Esophagus muscularis mucosa (tissue), 4 donors: ENCODE results near the gene KRTAP10-7.

Experiments used
- CTCF ChIP-seq, 3 experiments: fragments of 200-600 bp in 2 of 3; fragments of 450-650 bp in 1 of 3; sonication (generic) in 2 of 3; IDR thresholded peaks; one replicate each; pipeline ENCODE4 v1.5.1; 2017 to 2019; ENCODE audit warnings: antibody characterized with exemption in 3 of 3, mild to moderate bottlenecking in 2 of 3, moderate library complexity in 1 of 3
- EP300 ChIP-seq: sonication (generic); formaldehyde crosslinking; IDR thresholded peaks from one replicate; pipeline ENCODE4 v1.6.1; 2017; ENCODE audit warnings: antibody characterized with exemption
- POLR2A ChIP-seq: fragments of 450-650 bp; IDR thresholded peaks from one replicate; pipeline ENCODE4 v1.6.1; 2017; ENCODE audit warnings: antibody characterized with exemption, moderate library complexity, mild to moderate bottlenecking, low read depth

DNA sequence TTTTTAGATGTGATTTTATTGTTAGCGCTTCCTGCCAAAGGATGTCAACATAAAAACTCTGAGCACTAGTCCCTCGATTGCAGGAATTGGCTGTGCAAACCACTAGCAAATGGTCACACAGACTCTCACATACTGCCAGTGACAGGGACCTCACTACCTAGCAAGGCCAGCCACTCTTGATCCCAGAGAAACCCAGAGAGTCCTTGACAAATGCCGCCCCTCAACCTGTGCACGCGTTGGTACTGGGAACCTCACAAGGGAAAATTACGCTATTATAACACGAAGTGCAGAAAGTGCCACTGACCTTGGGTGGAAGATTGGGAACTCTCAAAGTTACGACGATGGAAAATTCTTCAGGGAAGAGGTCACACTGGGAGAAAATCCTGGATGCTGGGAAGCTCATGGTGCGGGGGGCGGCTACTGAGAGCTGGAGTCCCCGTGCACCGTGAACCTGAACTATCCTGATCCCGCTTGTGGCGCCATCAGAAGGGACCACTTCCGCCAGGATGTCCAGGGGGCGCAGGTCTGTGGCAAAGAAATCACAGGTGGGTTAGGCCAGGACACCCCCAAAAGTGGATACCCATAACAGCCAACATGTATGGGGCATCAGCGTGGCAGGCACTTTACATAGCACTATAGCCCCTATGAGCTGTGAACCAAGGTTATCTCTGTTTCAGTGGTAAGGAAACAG, 32.8 kb upstream of the KRTAP10-7 start:
- TF ChIP-seq EP300 = no peak
- no peak for TF ChIP-seq CTCF (IDR thresholded peaks at IDR 0.05)
- TF ChIP-seq POLR2A = no peak
